ENCODE measurements around the gene ABCC4. TPM values are rescaled to one million over a fixed set of nuclear protein-coding genes. Genes with fewer than 3 reads are reported as not detected.

Gene ABCC4
- 17.9 and 43.6 TPM in 2 replicates for total RNA-seq

GRCh38 chr13:95301183-95301967, at the start of gene ABCC4:
Gene ABCC4 (minus strand): TSS chr13:95301451. CDS start chr13:95301314, 137 bp downstream.

